ENCODE results near the gene ZC3H6.
"Not testable (repeated sequence)": the region's sequence is repeated elsewhere in the genome, so short reads cannot be mapped to it uniquely, and the experiment has no call there.

The ZC3H6 gene

DNA sequence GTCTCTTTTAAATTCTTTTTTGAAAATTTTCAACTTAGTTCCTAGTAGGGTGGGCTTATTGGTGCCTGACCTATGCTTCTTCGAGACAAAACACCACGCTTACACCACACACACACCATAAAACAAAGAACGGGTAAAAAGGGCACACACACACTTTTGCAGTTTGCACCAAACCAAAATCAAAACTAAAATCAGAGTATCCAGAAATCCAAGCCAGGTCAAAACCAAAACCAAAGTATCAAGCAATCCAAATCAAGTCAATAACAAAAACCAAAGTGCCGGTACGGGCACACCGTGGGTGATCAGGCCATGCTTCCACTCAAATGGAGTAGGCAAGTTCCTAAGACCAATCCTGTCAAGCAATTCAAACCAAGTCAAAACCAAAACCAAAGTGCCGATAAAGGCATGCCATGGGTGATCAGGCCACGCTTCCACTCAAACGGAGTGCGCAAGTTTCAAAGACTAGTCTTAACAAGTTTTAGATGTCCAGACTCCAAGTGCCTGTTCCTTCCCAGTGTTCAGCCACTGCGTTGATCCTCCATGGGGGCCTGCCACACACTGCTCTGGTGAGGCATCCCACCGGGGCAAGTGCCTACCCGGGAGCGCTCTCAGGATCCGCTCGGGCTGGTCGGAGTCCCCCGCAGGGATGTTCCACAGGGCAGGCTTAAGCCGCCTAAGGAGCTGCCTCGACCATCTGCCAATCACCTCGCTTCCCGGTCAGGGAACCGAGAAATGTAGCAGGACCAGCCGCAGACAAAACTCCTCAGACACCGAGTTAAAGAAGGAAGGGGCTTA is 77.6 kb downstream of the ZC3H6 start:
- H3K4me2 ChIP-seq (ENCODE audit: low read depth, low read length, poor library complexity, severe bottlenecking); H4K20me1 ChIP-seq (ENCODE audit: insufficient read depth, low read length, poor library complexity, severe bottlenecking); H3F3A ChIP-seq (ENCODE audit: low read depth); H3K79me2 ChIP-seq (ENCODE audit: insufficient read depth, low read length); H3K9me2 ChIP-seq (replicated peaks; ENCODE audit: low read depth, low read length); H3K27me3 ChIP-seq (ENCODE audit: insufficient read depth, low read length, poor library complexity, severe bottlenecking); H3K9me3 ChIP-seq (ENCODE audit: insufficient read depth, low read depth, low read length); H3K36me3 ChIP-seq (ENCODE audit: insufficient read depth, low read length); H2AFZ ChIP-seq (ENCODE audit: low read length); H3K9ac ChIP-seq (ENCODE audit: low read depth, low read length, poor library complexity, severe bottlenecking); H3K4me3 ChIP-seq (ENCODE audit: low read length, poor library complexity, severe bottlenecking); H3K4me1 ChIP-seq (ENCODE audit: insufficient read depth, low read length, poor library complexity, severe bottlenecking): not testable (repeated sequence)

DNA sequence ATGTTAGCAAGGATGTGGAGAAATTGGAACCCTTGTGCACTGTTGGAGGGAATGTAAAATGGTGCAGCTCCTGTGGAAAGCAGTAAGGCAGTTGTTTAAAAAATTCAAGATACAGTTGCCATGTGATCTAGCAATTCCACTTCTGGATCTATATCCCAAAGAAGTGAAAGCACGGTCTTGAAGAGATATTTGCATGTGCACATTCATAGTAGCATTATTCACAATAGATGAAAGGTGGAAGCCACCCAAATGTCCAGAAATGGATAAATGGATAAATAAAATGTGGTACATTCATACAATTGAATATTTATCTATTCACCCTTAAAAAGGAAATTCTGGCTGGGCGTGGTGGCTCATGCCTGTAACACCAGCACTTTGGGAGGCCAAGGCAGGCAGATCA is 78.9 kb downstream of the ZC3H6 start:
- H3K79me2 ChIP-seq (ENCODE audit: insufficient read depth, low read length); H4K20me1 ChIP-seq (ENCODE audit: insufficient read depth, low read length, poor library complexity, severe bottlenecking); H3K4me3 ChIP-seq (ENCODE audit: low read length, poor library complexity, severe bottlenecking); H3K9me3 ChIP-seq (ENCODE audit: insufficient read depth, low read depth, low read length); H3K9ac ChIP-seq (ENCODE audit: low read depth, low read length, poor library complexity, severe bottlenecking); H3K9me2 ChIP-seq (replicated peaks; ENCODE audit: low read depth, low read length); H2AFZ ChIP-seq (ENCODE audit: low read length); H3K27me3 ChIP-seq (ENCODE audit: insufficient read depth, low read length, poor library complexity, severe bottlenecking); H3K4me2 ChIP-seq (ENCODE audit: low read depth, low read length, poor library complexity, severe bottlenecking); H3K36me3 ChIP-seq (ENCODE audit: insufficient read depth, low read length); H3K4me1 ChIP-seq (ENCODE audit: insufficient read depth, low read length, poor library complexity, severe bottlenecking); H3F3A ChIP-seq (ENCODE audit: low read depth): not testable (repeated sequence)

DNA sequence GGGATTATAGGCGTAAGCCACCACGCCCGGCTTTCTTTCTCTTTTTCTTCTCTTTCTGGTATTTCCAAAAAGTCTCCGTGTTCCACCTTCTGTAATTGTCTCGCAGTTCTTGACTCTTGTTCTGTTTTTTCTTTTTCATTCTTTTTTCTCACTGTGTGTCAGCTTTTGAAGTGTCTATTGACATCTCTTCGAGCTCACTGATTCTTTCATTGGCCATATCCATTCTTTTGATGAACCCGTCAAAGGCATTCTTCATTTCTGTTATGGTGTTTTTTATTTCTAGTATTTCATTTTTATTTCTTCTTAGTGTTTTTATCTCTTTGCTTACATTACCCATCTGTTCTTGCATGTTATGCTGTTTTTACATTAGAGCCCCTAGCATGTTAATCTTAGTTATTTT is 84.7 kb downstream of the ZC3H6 start:
- H3F3A ChIP-seq (ENCODE audit: low read depth); H3K4me2 ChIP-seq (ENCODE audit: low read depth, low read length, poor library complexity, severe bottlenecking); H4K20me1 ChIP-seq (ENCODE audit: insufficient read depth, low read length, poor library complexity, severe bottlenecking); H3K79me2 ChIP-seq (ENCODE audit: insufficient read depth, low read length); H3K9me3 ChIP-seq (ENCODE audit: insufficient read depth, low read depth, low read length); H3K9me2 ChIP-seq (replicated peaks; ENCODE audit: low read depth, low read length); H3K4me3 ChIP-seq (ENCODE audit: low read length, poor library complexity, severe bottlenecking); H2AFZ ChIP-seq (ENCODE audit: low read length); H3K36me3 ChIP-seq (ENCODE audit: insufficient read depth, low read length); H3K27me3 ChIP-seq (ENCODE audit: insufficient read depth, low read length, poor library complexity, severe bottlenecking); H3K9ac ChIP-seq (ENCODE audit: low read depth, low read length, poor library complexity, severe bottlenecking); H3K4me1 ChIP-seq (ENCODE audit: insufficient read depth, low read length, poor library complexity, severe bottlenecking): not testable (repeated sequence)
